GM19023 (cell line): Measurements from ENCODE around the gene MCF2L2.
A peak's percentile ranks its signal among the peaks of the same experiment; 100 is the strongest.

Source experiments
- ATAC-seq: cut with Tn5 transposase; IDR thresholded peaks from one replicate; pipeline ENCODE4 v1.9.1; 2021; ENCODE audit warnings: mild to moderate bottlenecking, moderate library complexity; ENCODE audit not compliant: unreplicated experiment

MCF2L2 gene

GRCh38 chr3:183300996-183301562 is 127.3 kb downstream of the MCF2L2 start:
- ATAC-seq: no peak

DNA sequence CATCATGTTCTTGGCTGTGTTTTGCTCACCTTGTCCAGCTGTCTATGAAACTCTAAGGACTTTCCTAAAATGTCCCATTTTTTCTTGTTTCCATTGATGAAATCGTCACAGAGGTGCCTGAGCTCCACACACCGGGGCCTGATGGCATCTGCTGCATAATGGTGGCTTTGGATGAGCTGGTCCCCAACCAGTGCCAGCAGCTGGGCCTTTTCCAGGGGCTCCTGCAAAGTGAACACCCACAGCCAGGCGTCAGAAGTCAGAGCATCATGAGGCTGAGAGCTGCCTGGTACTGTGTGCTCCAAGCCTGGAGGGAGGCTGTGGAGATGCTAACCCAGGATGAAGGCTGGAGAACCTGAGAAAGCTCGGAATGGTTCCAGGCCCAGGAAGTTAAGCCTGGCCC is 128.4 kb downstream of the MCF2L2 start:
- no peak for ATAC-seq

GRCh38 chr3:183298701-183299153 is 129.7 kb downstream of the MCF2L2 start:
- ATAC-seq: no peak

DNA sequence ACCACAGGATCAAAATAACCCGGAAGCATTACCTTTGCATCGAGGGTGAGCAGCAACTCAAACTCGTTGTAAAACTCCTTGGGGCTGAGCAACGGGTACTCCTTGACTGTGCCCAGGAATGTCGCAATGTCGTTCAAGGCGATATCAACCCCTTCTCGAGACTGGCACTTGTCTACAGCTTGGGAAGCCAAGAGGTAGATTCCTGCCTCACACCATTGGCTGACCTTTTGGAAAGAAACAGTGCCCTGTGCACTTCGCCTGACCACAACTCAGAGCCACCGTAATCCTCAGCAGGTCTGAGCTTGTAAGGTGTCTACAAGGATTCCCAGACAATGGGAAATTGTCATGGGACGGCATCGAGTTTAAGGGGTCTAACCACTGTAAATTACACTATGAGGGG is 131.5 kb downstream of the MCF2L2 start:
- no peak for ATAC-seq

DNA sequence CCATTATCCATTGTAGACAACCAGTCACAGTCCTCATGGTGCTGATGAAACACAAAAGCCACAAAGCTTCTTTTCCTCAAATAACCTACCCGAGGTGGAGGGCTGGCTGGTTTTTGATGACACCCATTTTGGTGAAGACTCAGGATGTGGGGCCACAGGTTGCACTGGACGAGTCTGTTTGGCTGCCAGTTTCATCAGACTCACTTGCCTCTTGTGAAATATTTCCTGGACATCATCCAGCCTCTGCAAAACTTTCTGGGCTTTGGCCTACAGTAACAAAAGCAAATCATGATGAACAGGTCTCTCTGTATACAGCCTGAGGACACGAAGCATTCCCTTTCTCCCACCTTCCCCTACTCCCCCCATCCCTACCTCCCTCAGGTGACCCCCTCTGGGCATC is 133.2 kb downstream of the MCF2L2 start:
- ATAC-seq: no peak

GRCh38 chr3:183293966-183294365 is 134.5 kb downstream of the MCF2L2 start:
- no peak for ATAC-seq

- no peak for ATAC-seq
Observed at GRCh38 chr3:183291497-183292031, 136.9 kb downstream of the MCF2L2 start.

GRCh38 chr3:183290216-183290615 is 138.2 kb downstream of the MCF2L2 start:
- ATAC-seq: no peak

GRCh38 chr3:183288117-183288516 is 140.3 kb downstream of the MCF2L2 start:
- no peak for ATAC-seq

DNA sequence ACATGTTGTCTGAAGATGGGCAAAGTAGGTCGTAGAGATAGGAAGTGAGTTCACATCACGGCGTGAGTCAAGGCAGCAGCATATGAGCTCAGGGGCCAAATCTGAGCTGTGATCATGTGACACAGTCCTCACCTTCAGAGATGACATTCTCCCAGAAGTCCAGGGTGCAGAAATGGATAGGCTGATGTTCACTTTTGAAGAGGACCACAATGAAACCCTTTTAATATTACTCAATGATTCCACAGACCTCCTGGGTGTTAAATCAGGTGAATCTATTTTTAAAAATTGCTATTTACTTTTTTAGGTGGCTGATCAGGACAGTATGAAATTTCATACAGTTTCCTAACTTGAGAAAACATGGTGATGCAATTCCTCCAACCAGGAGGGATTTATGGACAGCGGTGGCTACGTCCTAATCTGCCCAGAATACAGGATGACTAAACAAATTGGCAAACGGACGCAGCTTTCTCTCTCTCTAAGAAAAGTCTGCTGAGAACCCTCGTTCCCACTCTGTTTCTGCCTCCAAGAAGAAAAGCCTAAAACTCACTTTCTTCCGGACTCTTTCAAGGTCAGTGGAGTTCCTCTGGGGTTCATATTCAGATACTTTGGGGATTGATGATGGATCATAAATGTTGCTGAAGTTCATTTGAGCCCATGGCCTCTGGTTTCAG is 141.0 kb downstream of the MCF2L2 start:
- ATAC-seq: no peak

- ATAC-seq: peak; percentile 97
Observed at GRCh38 chr3:183285828-183286457, 142.5 kb downstream of the MCF2L2 start.

DNA sequence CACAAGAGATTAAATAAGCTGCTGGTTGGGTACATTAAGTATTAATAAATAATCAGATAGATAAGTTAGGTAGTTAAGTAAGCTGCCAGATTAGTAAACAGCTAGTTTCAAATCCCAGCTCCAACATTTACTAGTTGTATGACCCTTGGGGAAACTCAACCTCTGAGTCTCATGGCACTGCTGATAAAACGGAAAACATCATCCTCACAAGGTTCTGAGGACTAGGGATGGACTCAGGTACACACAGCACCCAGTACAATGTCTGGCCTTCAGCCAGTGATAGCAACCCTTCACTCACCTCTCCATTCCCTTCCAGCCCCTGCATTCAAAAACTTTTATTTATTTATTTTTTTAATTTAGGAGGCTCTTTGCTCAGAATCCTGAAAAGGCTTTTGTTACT is 143.1 kb downstream of the MCF2L2 start:
- no peak for ATAC-seq

DNA sequence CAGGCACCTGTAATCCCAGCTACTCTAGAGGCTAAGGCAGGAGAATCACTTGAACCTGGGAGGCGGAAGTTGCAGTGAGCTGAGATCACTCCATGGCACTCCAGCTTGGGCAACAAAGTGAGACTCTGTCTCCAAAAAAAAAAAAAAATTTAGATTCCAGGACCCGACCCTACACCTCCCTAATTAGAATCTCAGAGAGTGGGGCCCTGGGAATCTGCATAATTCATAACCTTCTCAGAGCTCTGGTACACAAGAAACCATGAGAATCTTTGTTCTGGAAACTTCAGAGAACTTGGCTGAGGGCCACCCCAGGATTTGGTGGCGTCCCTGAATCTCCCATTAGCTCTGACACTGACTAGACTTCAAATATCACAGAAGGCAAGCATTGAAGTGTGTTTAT is 143.8 kb downstream of the MCF2L2 start:
- ATAC-seq: no peak

DNA sequence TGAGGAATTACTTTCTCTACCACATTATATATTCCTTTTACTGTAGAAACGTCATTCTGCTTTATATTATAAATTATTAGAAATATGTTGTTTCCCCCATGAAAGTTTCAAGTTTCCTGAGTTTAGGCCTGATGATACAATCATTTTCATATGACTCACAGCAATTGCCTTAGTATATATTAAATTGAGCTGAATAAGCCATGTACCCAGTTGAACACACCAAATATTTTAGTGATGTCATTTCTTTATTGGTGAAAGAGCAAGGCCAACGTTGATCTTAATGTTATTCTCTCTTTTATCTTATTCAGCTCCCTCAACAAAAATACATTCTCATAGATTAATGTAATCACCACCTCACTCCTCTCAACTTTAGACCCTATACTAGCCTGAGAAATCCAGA is 144.5 kb downstream of the MCF2L2 start:
- no peak for ATAC-seq

GRCh38 chr3:183281126-183281797 is 147.2 kb downstream of the MCF2L2 start:
- ATAC-seq: no peak

DNA sequence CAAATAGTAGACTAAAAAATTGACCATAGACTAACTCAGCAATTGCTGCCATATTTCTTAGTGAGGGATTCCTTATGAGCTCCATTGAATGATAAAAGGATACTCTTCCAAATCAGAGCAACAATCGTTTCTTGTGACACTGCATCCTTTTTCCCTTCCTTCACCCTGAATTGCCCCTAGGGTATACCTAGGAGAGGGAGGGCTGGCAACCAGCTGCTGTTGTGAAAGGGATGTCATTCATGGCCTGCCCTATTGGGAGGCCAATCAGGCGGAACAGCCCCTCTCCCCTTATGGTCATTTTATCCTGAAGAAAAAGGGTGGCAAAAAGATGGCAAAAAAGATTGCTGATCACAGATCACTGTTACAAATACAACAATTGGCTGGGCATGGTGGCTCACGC is 149.0 kb downstream of the MCF2L2 start:
- ATAC-seq: no peak

GRCh38 chr3:183278479-183279088 is 149.8 kb downstream of the MCF2L2 start:
- ATAC-seq: no peak

- ATAC-seq: no peak
Observed at GRCh38 chr3:183277260-183277659, 151.2 kb downstream of the MCF2L2 start.

- no peak for ATAC-seq
Observed at GRCh38 chr3:183275937-183276336, 152.5 kb downstream of the MCF2L2 start.

GRCh38 chr3:183275418-183275817 is 153.0 kb downstream of the MCF2L2 start:
- no peak for ATAC-seq

DNA sequence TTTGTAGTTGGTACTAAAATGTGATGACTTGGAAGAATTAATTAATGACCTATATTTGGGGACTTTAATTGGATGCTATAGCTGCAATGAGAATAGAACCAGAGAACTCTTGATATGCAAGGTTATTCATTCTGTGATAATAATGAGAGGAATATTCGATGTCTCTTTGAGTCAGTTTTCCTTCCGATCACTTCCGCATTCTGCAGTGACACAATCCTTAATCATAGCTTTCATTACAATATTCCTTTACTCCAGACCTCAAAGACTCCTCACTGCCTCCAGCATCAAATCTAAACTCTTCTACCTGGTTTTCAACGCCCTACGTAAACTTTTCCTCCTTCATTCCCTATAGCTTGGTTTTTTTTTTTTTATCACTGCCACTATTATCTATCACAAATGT is 153.8 kb downstream of the MCF2L2 start:
- ATAC-seq: no peak
